ENCODE data around the gene SH3GL3.
A peak's percentile ranks its signal among the peaks of the same experiment; 100 is the strongest.

Gene SH3GL3

GRCh38 chr15:83595191-83595590 is 148.1 kb downstream of the SH3GL3 start:
- Histone ChIP-seq H3K9me3 (ENCODE audit: severe bottlenecking) (no peaks in the 10 kb centered on the region), H3K27me3 (ENCODE audit: insufficient read depth, poor library complexity, severe bottlenecking) (no peaks in the 10 kb centered on the region), H3K27ac (ENCODE audit: poor library complexity, severe bottlenecking) (peak overlapping the region; percentile 18), H3K4me3 (ENCODE audit: severe bottlenecking) (no peak overlapping the region), H3K36me3 (ENCODE audit: low read depth) (no peaks in the 10 kb centered on the region), H3K4me1 (ENCODE audit: insufficient read depth, poor library complexity, severe bottlenecking) (peaks cover 12% of the 10 kb centered on the region)
- no peak for TF ChIP-seq CTCF (IDR thresholded peaks at IDR 0.05; ENCODE audit: poor library complexity, severe bottlenecking)
- peak; percentile 82 for ATAC-seq (ENCODE audit: low read depth)
- DNase-seq (ENCODE audit: low spot score) = no peak

GRCh38 chr15:83598031-83598430 is 150.9 kb downstream of the SH3GL3 start:
- H3K36me3 ChIP-seq (ENCODE audit: low read depth) = no peaks in the 10 kb centered on the region
- H3K27me3 ChIP-seq (ENCODE audit: insufficient read depth, poor library complexity, severe bottlenecking) = no peaks in the 10 kb centered on the region
- no peaks in the 10 kb centered on the region for H3K9me3 ChIP-seq (ENCODE audit: severe bottlenecking)
- ATAC-seq (ENCODE audit: low read depth) (no peak), DNase-seq (ENCODE audit: low spot score) (no peak)
- no peak overlapping the region for H3K4me3 ChIP-seq (ENCODE audit: severe bottlenecking)
- no peak overlapping the region for H3K27ac ChIP-seq (ENCODE audit: poor library complexity, severe bottlenecking)
- no peak for TF ChIP-seq CTCF (IDR thresholded peaks at IDR 0.05; ENCODE audit: poor library complexity, severe bottlenecking)
- H3K4me1 ChIP-seq (ENCODE audit: insufficient read depth, poor library complexity, severe bottlenecking) = peaks cover 21% of the 10 kb centered on the region

GRCh38 chr15:83602021-83602420 is 154.9 kb downstream of the SH3GL3 start:
- H3K4me3 ChIP-seq (ENCODE audit: severe bottlenecking) = no peak overlapping the region
- no peaks in the 10 kb centered on the region for H3K9me3 ChIP-seq (ENCODE audit: severe bottlenecking)
- peaks cover 9% of the 10 kb centered on the region for H3K4me1 ChIP-seq (ENCODE audit: insufficient read depth, poor library complexity, severe bottlenecking)
- DNase-seq (ENCODE audit: low spot score) (no peak), ATAC-seq (ENCODE audit: low read depth) (peak; percentile 97)
- H3K36me3 ChIP-seq (ENCODE audit: low read depth) = no peaks in the 10 kb centered on the region
- no peak for TF ChIP-seq CTCF (IDR thresholded peaks at IDR 0.05; ENCODE audit: poor library complexity, severe bottlenecking)
- peak overlapping the region; percentile 22 for H3K27ac ChIP-seq (ENCODE audit: poor library complexity, severe bottlenecking)
- H3K27me3 ChIP-seq (ENCODE audit: insufficient read depth, poor library complexity, severe bottlenecking) = no peaks in the 10 kb centered on the region

- no peak for ATAC-seq (ENCODE audit: low read depth)
- Histone ChIP-seq H3K36me3 (ENCODE audit: low read depth) (no peaks in the 10 kb centered on the region), H3K4me1 (ENCODE audit: insufficient read depth, poor library complexity, severe bottlenecking) (peaks cover 9% of the 10 kb centered on the region), H3K27ac (ENCODE audit: poor library complexity, severe bottlenecking) (no peak overlapping the region), H3K4me3 (ENCODE audit: severe bottlenecking) (no peak overlapping the region), H3K27me3 (ENCODE audit: insufficient read depth, poor library complexity, severe bottlenecking) (no peaks in the 10 kb centered on the region), H3K9me3 (ENCODE audit: severe bottlenecking) (no peaks in the 10 kb centered on the region)
- TF ChIP-seq CTCF (IDR thresholded peaks at IDR 0.05; ENCODE audit: poor library complexity, severe bottlenecking) = no peak
- DNase-seq (ENCODE audit: low spot score) = no peak
Measured at GRCh38 chr15:83604549-83604948, 157.4 kb downstream of the SH3GL3 start.

- no peaks in the 10 kb centered on the region for H3K9me3 ChIP-seq (ENCODE audit: severe bottlenecking)
- DNase-seq (ENCODE audit: low spot score) (no peak), ATAC-seq (ENCODE audit: low read depth) (no peak)
- H3K36me3 ChIP-seq (ENCODE audit: low read depth) = no peaks in the 10 kb centered on the region
- H3K27me3 ChIP-seq (ENCODE audit: insufficient read depth, poor library complexity, severe bottlenecking) = no peaks in the 10 kb centered on the region
- no peak overlapping the region for H3K4me3 ChIP-seq (ENCODE audit: severe bottlenecking)
- no peak overlapping the region for H3K27ac ChIP-seq (ENCODE audit: poor library complexity, severe bottlenecking)
- no peak for TF ChIP-seq CTCF (IDR thresholded peaks at IDR 0.05; ENCODE audit: poor library complexity, severe bottlenecking)
- H3K4me1 ChIP-seq (ENCODE audit: insufficient read depth, poor library complexity, severe bottlenecking) = peaks cover 9% of the 10 kb centered on the region
Measured at GRCh38 chr15:83605111-83605945, 158.2 kb downstream of the SH3GL3 start.
